HL-60 (cell line): ENCODE measurements around the gene LGALS7.

ENCODE experiments used
- GABPA ChIP-seq: IDR thresholded peaks from 2 replicates; pipeline ENCODE4 v1.6.1; 2012; ENCODE audit warnings: low read depth
- TF ChIP-seq, protein P1 (sequence below): IDR thresholded peaks from one replicate; pipeline ENCODE4 v1.5.1; 2011; ENCODE audit warnings: low read length, control low read depth, inconsistent platforms; ENCODE audit not compliant: insufficient read depth
- TF ChIP-seq, protein P2 (sequence below): IDR thresholded peaks from 2 replicates; pipeline ENCODE4 v1.6.1; 2012; ENCODE audit warnings: low read depth; ENCODE audit not compliant: insufficient replicate concordance

DNA sequence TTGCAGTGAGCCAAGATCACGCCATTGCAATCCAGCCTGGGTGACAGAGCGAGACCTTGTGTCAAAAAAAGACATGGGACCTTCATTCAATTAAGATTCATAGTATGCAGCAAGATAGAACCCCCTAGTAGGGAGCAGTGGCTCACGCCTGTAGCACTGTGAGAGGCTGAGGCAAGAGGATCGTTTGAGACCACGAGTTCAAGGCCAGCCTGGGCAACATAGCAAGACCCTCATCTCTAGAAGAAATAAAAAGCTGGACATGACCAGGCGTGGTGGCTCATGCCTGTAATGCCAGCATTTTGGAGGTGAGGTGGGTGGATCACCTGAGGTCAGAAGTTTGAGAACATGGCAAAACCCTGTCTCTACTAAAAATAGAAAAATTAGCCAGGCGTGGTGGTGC is 7.1 kb upstream of the LGALS7 start:
- TF ChIP-seq, protein P1, sequence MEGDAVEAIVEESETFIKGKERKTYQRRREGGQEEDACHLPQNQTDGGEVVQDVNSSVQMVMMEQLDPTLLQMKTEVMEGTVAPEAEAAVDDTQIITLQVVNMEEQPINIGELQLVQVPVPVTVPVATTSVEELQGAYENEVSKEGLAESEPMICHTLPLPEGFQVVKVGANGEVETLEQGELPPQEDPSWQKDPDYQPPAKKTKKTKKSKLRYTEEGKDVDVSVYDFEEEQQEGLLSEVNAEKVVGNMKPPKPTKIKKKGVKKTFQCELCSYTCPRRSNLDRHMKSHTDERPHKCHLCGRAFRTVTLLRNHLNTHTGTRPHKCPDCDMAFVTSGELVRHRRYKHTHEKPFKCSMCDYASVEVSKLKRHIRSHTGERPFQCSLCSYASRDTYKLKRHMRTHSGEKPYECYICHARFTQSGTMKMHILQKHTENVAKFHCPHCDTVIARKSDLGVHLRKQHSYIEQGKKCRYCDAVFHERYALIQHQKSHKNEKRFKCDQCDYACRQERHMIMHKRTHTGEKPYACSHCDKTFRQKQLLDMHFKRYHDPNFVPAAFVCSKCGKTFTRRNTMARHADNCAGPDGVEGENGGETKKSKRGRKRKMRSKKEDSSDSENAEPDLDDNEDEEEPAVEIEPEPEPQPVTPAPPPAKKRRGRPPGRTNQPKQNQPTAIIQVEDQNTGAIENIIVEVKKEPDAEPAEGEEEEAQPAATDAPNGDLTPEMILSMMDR = no peak
- TF ChIP-seq GABPA = no peak
- TF ChIP-seq, protein P2, sequence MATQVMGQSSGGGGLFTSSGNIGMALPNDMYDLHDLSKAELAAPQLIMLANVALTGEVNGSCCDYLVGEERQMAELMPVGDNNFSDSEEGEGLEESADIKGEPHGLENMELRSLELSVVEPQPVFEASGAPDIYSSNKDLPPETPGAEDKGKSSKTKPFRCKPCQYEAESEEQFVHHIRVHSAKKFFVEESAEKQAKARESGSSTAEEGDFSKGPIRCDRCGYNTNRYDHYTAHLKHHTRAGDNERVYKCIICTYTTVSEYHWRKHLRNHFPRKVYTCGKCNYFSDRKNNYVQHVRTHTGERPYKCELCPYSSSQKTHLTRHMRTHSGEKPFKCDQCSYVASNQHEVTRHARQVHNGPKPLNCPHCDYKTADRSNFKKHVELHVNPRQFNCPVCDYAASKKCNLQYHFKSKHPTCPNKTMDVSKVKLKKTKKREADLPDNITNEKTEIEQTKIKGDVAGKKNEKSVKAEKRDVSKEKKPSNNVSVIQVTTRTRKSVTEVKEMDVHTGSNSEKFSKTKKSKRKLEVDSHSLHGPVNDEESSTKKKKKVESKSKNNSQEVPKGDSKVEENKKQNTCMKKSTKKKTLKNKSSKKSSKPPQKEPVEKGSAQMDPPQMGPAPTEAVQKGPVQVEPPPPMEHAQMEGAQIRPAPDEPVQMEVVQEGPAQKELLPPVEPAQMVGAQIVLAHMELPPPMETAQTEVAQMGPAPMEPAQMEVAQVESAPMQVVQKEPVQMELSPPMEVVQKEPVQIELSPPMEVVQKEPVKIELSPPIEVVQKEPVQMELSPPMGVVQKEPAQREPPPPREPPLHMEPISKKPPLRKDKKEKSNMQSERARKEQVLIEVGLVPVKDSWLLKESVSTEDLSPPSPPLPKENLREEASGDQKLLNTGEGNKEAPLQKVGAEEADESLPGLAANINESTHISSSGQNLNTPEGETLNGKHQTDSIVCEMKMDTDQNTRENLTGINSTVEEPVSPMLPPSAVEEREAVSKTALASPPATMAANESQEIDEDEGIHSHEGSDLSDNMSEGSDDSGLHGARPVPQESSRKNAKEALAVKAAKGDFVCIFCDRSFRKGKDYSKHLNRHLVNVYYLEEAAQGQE = no peak
